Activated CD4-positive, alpha-beta T cell treated with anti-CD3 and anti-CD28 coated beads, Interleukin-2, amount 10 ng/mL, durations not matched to agents 7 days and 5 days (primary cell): Measurements from ENCODE around the gene FAM107B. TPM values are rescaled to one million over a fixed set of nuclear protein-coding genes. Genes with fewer than 3 reads are reported as not detected.

Experiments used
- CTCF ChIA-PET: fragments of 350-600 bp; sonication (Branson Sonifier 250); formaldehyde crosslinking; loops from one replicate; lab custom pipeline; 2021; ENCODE audit warnings: antibody characterized with exemption; lab: Charles Lee
- POLR2A ChIA-PET: fragments of 350-600 bp; sonication (Branson Sonifier 250); formaldehyde crosslinking; loops from one replicate; lab custom pipeline; 2021; ENCODE audit warnings: antibody characterized with exemption; lab: Charles Lee
- DNase-seq: peaks from one replicate; pipeline ENCODE4 v3.0.0-alpha.2; 2020
- H3K27ac Mint-ChIP-seq: one replicate; pipeline ENCODE4 v1.8.0; 2021; ENCODE audit warnings: mild to moderate bottlenecking, moderate library complexity, mixed read lengths
- H3K27me3 Mint-ChIP-seq: one replicate; pipeline ENCODE4 v1.8.0; 2021; ENCODE audit warnings: mixed read lengths
- H3K36me3 Mint-ChIP-seq: one replicate; pipeline ENCODE4 v1.8.0; 2021; ENCODE audit warnings: low read depth, mixed read lengths
- H3K4me1 Mint-ChIP-seq: one replicate; pipeline ENCODE4 v1.8.0; 2021; ENCODE audit warnings: mixed read lengths
- H3K4me3 Mint-ChIP-seq: one replicate; pipeline ENCODE4 v1.8.0; 2021; ENCODE audit warnings: mild to moderate bottlenecking, moderate library complexity, mixed read lengths
- H3K9me3 Mint-ChIP-seq: one replicate; pipeline ENCODE4 v1.8.0; 2021; ENCODE audit warnings: mixed read lengths
- total RNA-seq, 2 experiments: library from RNA; stranded (reverse); gene quantifications; one replicate each; pipeline ENCODE4 v1.2.3, GENCODE V29; 2021

Gene FAM107B
- total RNA-seq, 2 experiments from 2014 or later, result 180 to 220 TPM

DNA sequence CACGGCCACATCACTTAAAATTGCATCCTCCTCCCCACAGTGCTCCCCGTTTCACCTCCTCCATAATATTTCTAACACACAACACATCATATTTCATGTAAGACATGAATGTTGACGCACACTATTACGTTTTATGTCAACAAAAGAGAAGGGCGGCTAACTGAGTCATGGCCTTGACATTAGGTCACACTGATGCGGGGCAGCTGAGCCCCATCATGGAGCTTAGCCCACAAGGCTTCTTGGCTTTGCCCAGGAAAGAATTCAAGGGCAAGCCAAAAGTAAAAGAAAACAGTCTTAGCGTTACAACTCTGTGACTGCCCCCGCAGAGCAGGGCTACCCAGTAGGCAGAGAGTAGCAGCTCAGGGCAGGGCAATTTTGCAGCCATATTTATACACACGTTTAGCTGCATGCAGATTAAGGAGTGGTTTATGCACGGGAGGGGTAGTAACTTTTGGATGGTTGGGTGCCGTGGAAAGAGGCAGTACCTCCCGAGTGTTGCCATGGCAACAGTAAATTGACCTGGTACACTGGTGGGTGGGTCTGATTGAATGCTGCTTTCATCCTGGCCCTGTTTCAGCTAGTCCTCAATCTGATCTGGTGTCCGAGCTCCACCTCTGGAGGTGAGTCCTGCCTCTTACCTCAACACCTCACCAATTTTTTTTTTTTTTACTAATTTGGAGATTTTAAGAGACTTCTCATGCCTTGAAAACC is 287.8 kb downstream of the FAM107B start:
- Mint-ChIP-seq H3K27ac (no peak overlapping the region), H3K36me3 (no peaks in the 10 kb centered on the region), H3K4me3 (no peak overlapping the region), H3K9me3 (no peaks in the 10 kb centered on the region), H3K4me1 (no peaks in the 10 kb centered on the region), H3K27me3 (peaks cover 19% of the 10 kb centered on the region)
- POLR2A ChIA-PET, result no interaction called here
- DNase-seq, result no peak
- CTCF ChIA-PET, result interaction anchor here (0.6 to 1.3 kb wide), 2 partner anchors 10 to 1280 kb away, joined by 3 to 4 read pairs; no protein-coding TSS in a partner anchor

- Mint-ChIP-seq H3K27me3 (peaks cover 19% of the 10 kb centered on the region), H3K27ac (no peak overlapping the region), H3K36me3 (no peaks in the 10 kb centered on the region), H3K9me3 (no peaks in the 10 kb centered on the region), H3K4me3 (no peak overlapping the region), H3K4me1 (no peaks in the 10 kb centered on the region)
- POLR2A ChIA-PET, result no interaction called here
- CTCF ChIA-PET, result interaction anchor here (0.5 kb wide), 1 partner anchor 779 kb away, joined by 3 read pairs; no protein-coding TSS in a partner anchor
- no peak for DNase-seq
These were observed 288.7 kb downstream of the FAM107B start for GRCh38 chr10:14485986-14486385.

DNA sequence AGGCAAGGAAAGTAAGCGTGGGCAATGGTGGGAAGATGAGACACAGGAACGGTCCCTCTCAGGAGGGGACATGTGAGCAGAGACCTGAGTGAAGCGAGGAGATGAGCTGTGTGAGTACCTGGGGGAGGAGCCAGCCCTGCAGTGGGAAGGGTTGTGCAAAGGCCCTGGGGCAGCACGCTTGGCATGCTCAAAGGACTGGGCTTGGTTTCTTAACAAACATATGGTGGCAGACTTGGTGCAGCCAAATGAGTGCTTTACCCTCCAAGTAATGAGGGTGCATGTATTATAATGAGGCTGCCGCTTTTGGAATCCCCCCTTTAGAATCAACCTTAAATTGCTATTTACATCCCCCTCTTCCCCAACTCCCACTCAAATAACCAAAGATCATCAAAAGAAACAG is 291.3 kb downstream of the FAM107B start:
- Mint-ChIP-seq H3K4me3 (no peak overlapping the region), H3K36me3 (no peaks in the 10 kb centered on the region), H3K4me1 (no peaks in the 10 kb centered on the region), H3K27me3 (peaks cover 15% of the 10 kb centered on the region), H3K27ac (no peak overlapping the region), H3K9me3 (no peaks in the 10 kb centered on the region)
- ChIA-PET POLR2A (no interaction called here), CTCF (no interaction called here)
- no peak for DNase-seq

GRCh38 chr10:14481752-14482151 is 292.9 kb downstream of the FAM107B start:
- DNase-seq, result no peak
- H3K27ac Mint-ChIP-seq, result no peak overlapping the region
- H3K4me1 Mint-ChIP-seq, result no peaks in the 10 kb centered on the region
- peaks cover 15% of the 10 kb centered on the region for H3K27me3 Mint-ChIP-seq
- POLR2A ChIA-PET, result interaction anchor here (0.6 kb wide), 1 partner anchor 622 kb away, joined by 3 read pairs; no protein-coding TSS in a partner anchor
- no peaks in the 10 kb centered on the region for H3K36me3 Mint-ChIP-seq
- CTCF ChIA-PET, result no interaction called here
- H3K4me3 Mint-ChIP-seq, result no peak overlapping the region
- H3K9me3 Mint-ChIP-seq, result no peaks in the 10 kb centered on the region

- DNase-seq, result no peak
- no peaks in the 10 kb centered on the region for H3K36me3 Mint-ChIP-seq
- H3K4me3 Mint-ChIP-seq, result no peak overlapping the region
- no peaks in the 10 kb centered on the region for H3K9me3 Mint-ChIP-seq
- POLR2A ChIA-PET, result no interaction called here
- H3K27me3 Mint-ChIP-seq, result peaks cover 17% of the 10 kb centered on the region
- CTCF ChIA-PET, result no interaction called here
- no peaks in the 10 kb centered on the region for H3K4me1 Mint-ChIP-seq
- H3K27ac Mint-ChIP-seq, result no peak overlapping the region
These were observed 293.7 kb downstream of the FAM107B start for GRCh38 chr10:14481014-14481413.

DNA sequence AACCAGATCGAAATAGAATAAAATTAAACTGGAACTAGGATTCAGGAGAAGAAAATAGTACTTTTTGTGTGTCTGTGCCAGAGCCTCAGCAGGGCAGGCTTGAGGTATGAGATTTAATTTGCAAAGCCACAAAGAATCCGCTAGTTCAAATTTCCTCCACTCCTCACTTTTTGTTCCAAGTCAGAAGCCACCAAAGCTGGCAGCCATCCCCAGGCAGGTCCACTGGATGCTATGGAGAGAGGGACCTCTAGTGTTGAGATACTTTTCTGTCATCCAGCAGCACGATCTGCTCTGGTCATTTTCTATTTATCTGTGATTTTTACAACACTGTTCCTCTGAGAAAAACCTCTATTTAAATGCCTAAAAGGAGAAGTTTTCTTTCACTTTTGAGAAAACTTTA is 296.1 kb downstream of the FAM107B start:
- CTCF ChIA-PET, result no interaction called here
- POLR2A ChIA-PET, result no interaction called here
- no peak overlapping the region for H3K27ac Mint-ChIP-seq

GRCh38 chr10:14478201-14478600 is 296.5 kb downstream of the FAM107B start:
- CTCF ChIA-PET, result no interaction called here
- Mint-ChIP-seq H3K27me3 (peaks cover 25% of the 10 kb centered on the region), H3K9me3 (no peaks in the 10 kb centered on the region), H3K4me1 (no peaks in the 10 kb centered on the region), H3K4me3 (no peak overlapping the region), H3K36me3 (no peaks in the 10 kb centered on the region), H3K27ac (no peak overlapping the region)
- no peak for DNase-seq
- POLR2A ChIA-PET, result no interaction called here

More for the DNA sequence above, 296.1 kb downstream of the FAM107B start:
- Mint-ChIP-seq H3K9me3 (no peaks in the 10 kb centered on the region), H3K36me3 (no peaks in the 10 kb centered on the region), H3K4me3 (no peak overlapping the region), H3K27me3 (peaks cover 22% of the 10 kb centered on the region), H3K4me1 (no peaks in the 10 kb centered on the region)
- DNase-seq, result no peak

DNA sequence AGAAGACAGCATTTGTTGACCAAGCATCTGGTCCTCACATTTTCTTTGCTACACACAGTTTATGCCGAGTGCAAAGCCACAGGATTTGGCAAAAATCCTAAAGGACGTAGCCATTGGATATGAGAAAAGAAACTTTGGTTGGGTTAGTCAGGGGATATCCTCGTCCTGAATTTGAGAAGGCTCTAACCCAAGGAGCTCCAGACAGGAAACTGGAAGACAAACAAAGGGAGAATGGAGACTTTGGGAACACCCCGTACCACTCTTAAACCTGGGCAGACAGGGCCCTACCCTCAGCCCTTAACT is 297.3 kb downstream of the FAM107B start:
- POLR2A ChIA-PET, result no interaction called here
- Mint-ChIP-seq H3K27me3 (peaks cover 32% of the 10 kb centered on the region), H3K36me3 (no peaks in the 10 kb centered on the region)

DNA sequence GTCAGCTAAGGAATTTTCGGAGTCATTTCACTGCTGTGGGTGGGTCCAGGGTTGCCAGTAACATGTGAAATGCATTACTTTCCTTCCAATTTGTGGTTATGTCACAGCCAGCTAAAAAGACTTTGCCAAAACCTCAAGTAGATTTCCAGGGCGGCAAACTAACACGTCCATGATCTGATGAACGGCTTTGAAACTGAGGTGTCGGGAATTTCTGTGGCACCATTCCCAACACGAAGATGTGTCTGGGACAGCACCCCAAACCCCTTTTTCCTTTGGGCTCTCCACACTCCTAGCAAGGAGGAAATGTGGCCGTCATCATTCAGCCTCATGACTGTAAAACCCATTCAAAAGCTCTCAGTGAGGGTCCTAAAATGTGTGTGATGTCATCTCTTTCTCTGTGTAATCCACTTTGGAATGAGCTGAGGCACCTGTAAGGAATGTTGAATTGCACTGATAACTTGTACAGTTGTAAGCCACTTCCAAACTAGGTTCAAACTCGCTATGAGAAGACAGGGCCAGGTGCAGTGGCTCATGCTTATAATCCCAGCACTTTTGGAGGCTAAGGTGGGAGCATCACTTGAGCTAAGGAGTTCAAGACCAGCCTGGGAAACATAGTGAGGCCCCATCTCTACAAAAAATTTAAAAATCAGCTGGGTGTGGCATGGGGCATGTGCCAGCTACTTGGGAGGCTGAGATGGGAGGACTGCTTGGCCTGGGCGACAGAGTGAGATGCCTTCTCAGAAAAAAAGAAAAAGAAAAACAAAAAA is 297.9 kb downstream of the FAM107B start:
- no peak for DNase-seq
- CTCF ChIA-PET, result interaction anchor here (1.2 kb wide), 1 partner anchor 14 kb away, joined by 4 read pairs; no protein-coding TSS in a partner anchor
- no peaks in the 10 kb centered on the region for H3K36me3 Mint-ChIP-seq
- no peaks in the 10 kb centered on the region for H3K4me1 Mint-ChIP-seq
- no peaks in the 10 kb centered on the region for H3K9me3 Mint-ChIP-seq
- H3K27me3 Mint-ChIP-seq, result peaks cover 34% of the 10 kb centered on the region
- POLR2A ChIA-PET, result interaction anchor here (0.5 kb wide), 1 partner anchor 158 kb away, joined by 3 read pairs; no protein-coding TSS in a partner anchor
- H3K4me3 Mint-ChIP-seq, result no peak overlapping the region
- H3K27ac Mint-ChIP-seq, result no peak overlapping the region

More for the DNA sequence above, 297.3 kb downstream of the FAM107B start:
- no peaks in the 10 kb centered on the region for H3K4me1 Mint-ChIP-seq
- DNase-seq, result no peak
- H3K27ac Mint-ChIP-seq, result no peak overlapping the region
- no peaks in the 10 kb centered on the region for H3K9me3 Mint-ChIP-seq
- CTCF ChIA-PET, result interaction anchor here (1.2 kb wide), 1 partner anchor 13 kb away, joined by 4 read pairs; no protein-coding TSS in a partner anchor
- no peak overlapping the region for H3K4me3 Mint-ChIP-seq

DNA sequence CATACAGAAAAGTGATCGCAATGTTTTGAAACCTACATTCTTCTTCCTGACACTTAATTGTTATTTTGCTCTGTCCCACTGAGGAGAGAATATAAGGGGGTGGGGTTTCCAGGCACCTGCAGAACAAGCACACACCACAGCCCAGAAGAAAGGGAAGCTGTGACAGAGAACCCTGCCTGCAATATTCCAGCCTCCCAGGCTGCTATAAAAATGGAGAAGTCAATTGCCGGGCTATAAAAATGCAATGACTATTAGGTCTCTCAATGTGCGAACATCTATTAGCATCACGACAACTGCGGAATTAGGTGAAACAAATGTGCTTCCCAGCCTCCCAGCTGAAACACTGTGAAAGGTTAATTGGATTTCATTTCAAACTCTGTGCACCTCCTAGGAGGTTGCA is 298.7 kb downstream of the FAM107B start:
- Mint-ChIP-seq H3K4me3 (no peak overlapping the region), H3K36me3 (no peaks in the 10 kb centered on the region), H3K4me1 (no peaks in the 10 kb centered on the region), H3K27ac (no peak overlapping the region), H3K9me3 (no peaks in the 10 kb centered on the region), H3K27me3 (peaks cover 36% of the 10 kb centered on the region)
- ChIA-PET POLR2A (no interaction called here), CTCF (no interaction called here)
- no peak for DNase-seq

- H3K4me1 Mint-ChIP-seq, result no peaks in the 10 kb centered on the region
- H3K27ac Mint-ChIP-seq, result no peak overlapping the region
- no peaks in the 10 kb centered on the region for H3K36me3 Mint-ChIP-seq
- H3K4me3 Mint-ChIP-seq, result no peak overlapping the region
- H3K9me3 Mint-ChIP-seq, result no peaks in the 10 kb centered on the region
- ChIA-PET CTCF (no interaction called here), POLR2A (no interaction called here)
- DNase-seq, result no peak
- H3K27me3 Mint-ChIP-seq, result peaks cover 47% of the 10 kb centered on the region
These were observed 300.0 kb downstream of the FAM107B start for GRCh38 chr10:14474656-14475055.

GRCh38 chr10:14470920-14471319 is 303.8 kb downstream of the FAM107B start:
- Mint-ChIP-seq H3K27ac (no peak overlapping the region), H3K36me3 (no peaks in the 10 kb centered on the region), H3K27me3 (peaks cover 41% of the 10 kb centered on the region), H3K4me1 (no peaks in the 10 kb centered on the region), H3K9me3 (no peaks in the 10 kb centered on the region), H3K4me3 (no peak overlapping the region)
- POLR2A ChIA-PET, result no interaction called here
- CTCF ChIA-PET, result interaction anchor here (0.6 to 1.1 kb wide), 2 partner anchors 242 to 513 kb away, joined by 3 read pairs; no protein-coding TSS in a partner anchor
- DNase-seq, result no peak

GRCh38 chr10:14468726-14469125 is 306.0 kb downstream of the FAM107B start:
- no peak overlapping the region for H3K27ac Mint-ChIP-seq
- no peaks in the 10 kb centered on the region for H3K36me3 Mint-ChIP-seq
- H3K4me3 Mint-ChIP-seq, result no peak overlapping the region
- H3K9me3 Mint-ChIP-seq, result peaks cover 4% of the 10 kb centered on the region
- H3K27me3 Mint-ChIP-seq, result peaks cover 35% of the 10 kb centered on the region
- CTCF ChIA-PET, result no interaction called here
- DNase-seq, result no peak
- POLR2A ChIA-PET, result no interaction called here
- H3K4me1 Mint-ChIP-seq, result no peaks in the 10 kb centered on the region
